IPS DF 6.9 (cell line): ENCODE data around the gene PRXL2B.

Experiments
- DNase-seq: peaks from one replicate; pipeline ENCODE4 v3.0.0-alpha.2; 2013; ENCODE audit warnings: low read depth, low spot score
- H3K27ac ChIP-seq: one replicate; pipeline ENCODE4 v1.5.1; 2013; ENCODE audit warnings: low read length, control low read depth
- H3K27me3 ChIP-seq: 2 replicates; pipeline ENCODE4 v1.6.1; 2013; ENCODE audit warnings: mild to moderate bottlenecking, low read length; ENCODE audit not compliant: control insufficient read depth, insufficient read depth
- H3K36me3 ChIP-seq: 2 replicates; pipeline ENCODE4 v1.6.1; 2013; ENCODE audit warnings: low read length; ENCODE audit not compliant: control insufficient read depth, insufficient read depth
- H3K4me1 ChIP-seq: 2 replicates; pipeline ENCODE4 v1.6.1; 2013; ENCODE audit warnings: low read length; ENCODE audit not compliant: control insufficient read depth, insufficient read depth
- H3K4me3 ChIP-seq: 2 replicates; pipeline ENCODE4 v1.5.1; 2013; ENCODE audit warnings: mild to moderate bottlenecking, low read length
- H3K9me3 ChIP-seq: 2 replicates; pipeline ENCODE4 v1.6.1; 2013; ENCODE audit warnings: low read length, inconsistent platforms; ENCODE audit not compliant: control insufficient read depth, insufficient read depth
- WGBS: extraction: QIAGEN DNeasy Blood & Tissue Kit; methylation state at CpG from one replicate; pipeline ENCODE4 v1.1.7; 2013; ENCODE audit warnings: mixed read lengths, missing lambda C conversion rate; ENCODE audit not compliant: insufficient read length, insufficient coverage; 5-methylcytosine and 5-hydroxymethylcytosine counted together

The PRXL2B gene

GRCh38 chr1:2640626-2641025, 54.0 kb downstream of the PRXL2B start:
- no peak overlapping the region for H3K27ac ChIP-seq
- H3K36me3 ChIP-seq = no peaks in the 10 kb centered on the region; the same call in 1 of the 2 replicates
- H3K9me3 ChIP-seq = peaks cover 41% of the 10 kb centered on the region
- H3K27me3 ChIP-seq = no peaks in the 10 kb centered on the region
- DNase-seq = no peak
- H3K4me3 ChIP-seq = no peak overlapping the region
- WGBS = no CpG with 5 or more reads among the region's 3 CpGs
- no peaks in the 10 kb centered on the region; the same call in 1 of the 2 replicates for H3K4me1 ChIP-seq
